ENCODE results near the gene CD48.

Gene CD48

DNA sequence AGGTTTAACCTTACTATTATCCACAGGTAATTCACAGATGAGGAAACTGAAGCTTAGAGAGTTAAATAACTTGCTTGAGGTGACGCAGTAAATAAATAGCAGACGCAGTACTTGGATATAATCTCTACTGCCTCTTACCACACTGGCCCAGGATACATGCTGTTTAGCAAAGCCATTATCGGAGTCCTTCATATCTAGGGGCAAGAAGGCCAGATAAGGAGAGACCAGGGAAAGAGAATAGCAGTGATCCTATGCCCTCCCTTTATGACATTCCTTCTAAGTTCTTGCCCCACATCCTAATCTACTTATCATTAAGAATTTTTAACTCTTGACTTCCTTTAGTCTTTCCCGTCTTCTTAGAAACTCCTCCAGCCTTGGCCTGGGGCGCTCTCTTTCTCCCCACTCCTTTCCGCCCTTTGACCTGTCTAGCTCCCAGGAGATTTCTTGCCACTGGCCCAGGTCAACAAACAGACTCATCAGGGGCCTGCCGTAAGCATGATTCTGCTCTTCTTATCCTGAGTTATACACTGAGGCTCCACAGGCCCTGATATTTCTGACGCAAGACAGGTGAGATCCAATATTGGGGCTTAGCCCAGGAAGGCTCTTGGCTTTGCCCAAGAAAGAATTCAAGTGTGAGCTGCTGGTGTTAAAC is 53.3 kb downstream of the CD48 start:
- TF ChIP-seq, protein P1, sequence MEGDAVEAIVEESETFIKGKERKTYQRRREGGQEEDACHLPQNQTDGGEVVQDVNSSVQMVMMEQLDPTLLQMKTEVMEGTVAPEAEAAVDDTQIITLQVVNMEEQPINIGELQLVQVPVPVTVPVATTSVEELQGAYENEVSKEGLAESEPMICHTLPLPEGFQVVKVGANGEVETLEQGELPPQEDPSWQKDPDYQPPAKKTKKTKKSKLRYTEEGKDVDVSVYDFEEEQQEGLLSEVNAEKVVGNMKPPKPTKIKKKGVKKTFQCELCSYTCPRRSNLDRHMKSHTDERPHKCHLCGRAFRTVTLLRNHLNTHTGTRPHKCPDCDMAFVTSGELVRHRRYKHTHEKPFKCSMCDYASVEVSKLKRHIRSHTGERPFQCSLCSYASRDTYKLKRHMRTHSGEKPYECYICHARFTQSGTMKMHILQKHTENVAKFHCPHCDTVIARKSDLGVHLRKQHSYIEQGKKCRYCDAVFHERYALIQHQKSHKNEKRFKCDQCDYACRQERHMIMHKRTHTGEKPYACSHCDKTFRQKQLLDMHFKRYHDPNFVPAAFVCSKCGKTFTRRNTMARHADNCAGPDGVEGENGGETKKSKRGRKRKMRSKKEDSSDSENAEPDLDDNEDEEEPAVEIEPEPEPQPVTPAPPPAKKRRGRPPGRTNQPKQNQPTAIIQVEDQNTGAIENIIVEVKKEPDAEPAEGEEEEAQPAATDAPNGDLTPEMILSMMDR (conservative IDR thresholded peaks at IDR 0.05; ENCODE audit: low read depth, low read length), result no peak
- no peak overlapping the region for H3K27ac ChIP-seq
- H2AFZ ChIP-seq (ENCODE audit: low read depth), result no peak overlapping the region
- H3K79me2 ChIP-seq (ENCODE audit: insufficient read depth, low read depth), result no peaks in the 10 kb centered on the region
- H3K4me1 ChIP-seq (ENCODE audit: low read depth, poor library complexity, severe bottlenecking), result no peaks in the 10 kb centered on the region
- no peak overlapping the region for H3K4me3 ChIP-seq (IDR thresholded peaks at IDR 0.05; ENCODE audit: insufficient read depth, low read depth, low read length)
- H3K4me2 ChIP-seq, result no peak overlapping the region
- no peaks in the 10 kb centered on the region for H4K20me1 ChIP-seq (ENCODE audit: insufficient read depth)
- H3K9ac ChIP-seq, result no peak overlapping the region
- H3K27me3 ChIP-seq (ENCODE audit: insufficient read depth, low read depth), result no peaks in the 10 kb centered on the region
- H3K36me3 ChIP-seq (ENCODE audit: insufficient read depth), result no peaks in the 10 kb centered on the region

DNA sequence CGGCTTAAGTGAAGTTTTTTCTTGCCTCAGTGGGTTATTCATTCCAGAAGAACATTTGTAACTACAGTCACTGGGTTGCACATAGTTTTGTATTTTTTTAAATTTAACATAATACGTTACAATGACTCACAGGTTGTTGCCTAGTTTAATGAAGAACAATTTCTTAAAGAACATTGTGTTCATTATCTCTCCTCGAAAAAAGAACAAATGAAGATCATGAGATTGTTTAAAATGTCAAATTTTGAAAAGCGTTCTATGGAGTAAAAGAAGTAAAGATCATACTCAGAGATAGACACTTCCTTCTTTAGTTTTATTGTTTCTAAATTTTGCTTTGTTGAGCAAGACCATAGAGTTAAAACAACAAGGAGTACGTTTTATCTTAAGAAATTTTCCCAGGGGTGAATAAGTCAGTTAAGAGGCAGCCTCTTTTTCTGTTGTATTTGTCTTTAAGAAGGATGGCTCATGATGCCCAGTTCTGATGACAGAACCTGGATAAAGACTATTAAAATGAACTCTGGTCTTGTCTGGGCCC is 54.3 kb downstream of the CD48 start:
- no peaks in the 10 kb centered on the region for H3K36me3 ChIP-seq (ENCODE audit: insufficient read depth)
- TF ChIP-seq, protein P1 (conservative IDR thresholded peaks at IDR 0.05; ENCODE audit: low read depth, low read length), result no peak
- H3K4me1 ChIP-seq (ENCODE audit: low read depth, poor library complexity, severe bottlenecking), result no peaks in the 10 kb centered on the region
- H3K4me2 ChIP-seq, result no peak overlapping the region
- H3K9ac ChIP-seq, result no peak overlapping the region
- no peaks in the 10 kb centered on the region for H4K20me1 ChIP-seq (ENCODE audit: insufficient read depth)
- no peak overlapping the region for H3K27ac ChIP-seq
- H3K27me3 ChIP-seq (ENCODE audit: insufficient read depth, low read depth), result no peaks in the 10 kb centered on the region
- H3K4me3 ChIP-seq (IDR thresholded peaks at IDR 0.05; ENCODE audit: insufficient read depth, low read depth, low read length), result no peak overlapping the region
- no peaks in the 10 kb centered on the region for H3K79me2 ChIP-seq (ENCODE audit: insufficient read depth, low read depth)
- H2AFZ ChIP-seq (ENCODE audit: low read depth), result no peak overlapping the region

- Histone ChIP-seq H2AFZ (ENCODE audit: low read depth) (no peak overlapping the region), H4K20me1 (ENCODE audit: insufficient read depth) (no peaks in the 10 kb centered on the region), H3K4me1 (ENCODE audit: low read depth, poor library complexity, severe bottlenecking) (no peaks in the 10 kb centered on the region), H3K79me2 (ENCODE audit: insufficient read depth, low read depth) (no peaks in the 10 kb centered on the region), H3K4me3 (IDR thresholded peaks at IDR 0.05; ENCODE audit: insufficient read depth, low read depth, low read length) (no peak overlapping the region), H3K36me3 (ENCODE audit: insufficient read depth) (no peaks in the 10 kb centered on the region), H3K27ac (no peak overlapping the region), H3K27me3 (ENCODE audit: insufficient read depth, low read depth) (no peaks in the 10 kb centered on the region), H3K4me2 (no peak overlapping the region), H3K9ac (no peak overlapping the region)
- TF ChIP-seq, protein P1 (conservative IDR thresholded peaks at IDR 0.05; ENCODE audit: low read depth, low read length), result no peak
Observed at GRCh38 chr1:160656737-160657136, 54.9 kb downstream of the CD48 start.

- Histone ChIP-seq H3K27ac (no peak overlapping the region), H4K20me1 (ENCODE audit: insufficient read depth) (no peaks in the 10 kb centered on the region), H3K79me2 (ENCODE audit: insufficient read depth, low read depth) (no peaks in the 10 kb centered on the region), H3K27me3 (ENCODE audit: insufficient read depth, low read depth) (no peaks in the 10 kb centered on the region), H3K4me2 (no peak overlapping the region), H2AFZ (ENCODE audit: low read depth) (no peak overlapping the region), H3K36me3 (ENCODE audit: insufficient read depth) (no peaks in the 10 kb centered on the region), H3K4me1 (ENCODE audit: low read depth, poor library complexity, severe bottlenecking) (no peaks in the 10 kb centered on the region), H3K4me3 (IDR thresholded peaks at IDR 0.05; ENCODE audit: insufficient read depth, low read depth, low read length) (no peak overlapping the region), H3K9ac (no peak overlapping the region)
- TF ChIP-seq, protein P1 (conservative IDR thresholded peaks at IDR 0.05; ENCODE audit: low read depth, low read length), result no peak
Observed at GRCh38 chr1:160653620-160654016, 58.0 kb downstream of the CD48 start.
